NCI-H2107 treated with DMSO at 0.1 percent for 48 hours (cell line): Measurements from ENCODE around the gene PTPRA.
A peak's percentile ranks its signal among the peaks of the same experiment; 100 is the strongest.
"Not testable (repeated sequence)": the region's sequence is repeated elsewhere in the genome, so short reads cannot be mapped to it uniquely, and the experiment has no call there.

ENCODE experiments used
- DNase-seq: peaks from one replicate; lab custom pipeline; 2025; ENCODE audit not compliant: unreplicated experiment; lab: John Stamatoyannopoulos, UW

Gene PTPRA, protein sequence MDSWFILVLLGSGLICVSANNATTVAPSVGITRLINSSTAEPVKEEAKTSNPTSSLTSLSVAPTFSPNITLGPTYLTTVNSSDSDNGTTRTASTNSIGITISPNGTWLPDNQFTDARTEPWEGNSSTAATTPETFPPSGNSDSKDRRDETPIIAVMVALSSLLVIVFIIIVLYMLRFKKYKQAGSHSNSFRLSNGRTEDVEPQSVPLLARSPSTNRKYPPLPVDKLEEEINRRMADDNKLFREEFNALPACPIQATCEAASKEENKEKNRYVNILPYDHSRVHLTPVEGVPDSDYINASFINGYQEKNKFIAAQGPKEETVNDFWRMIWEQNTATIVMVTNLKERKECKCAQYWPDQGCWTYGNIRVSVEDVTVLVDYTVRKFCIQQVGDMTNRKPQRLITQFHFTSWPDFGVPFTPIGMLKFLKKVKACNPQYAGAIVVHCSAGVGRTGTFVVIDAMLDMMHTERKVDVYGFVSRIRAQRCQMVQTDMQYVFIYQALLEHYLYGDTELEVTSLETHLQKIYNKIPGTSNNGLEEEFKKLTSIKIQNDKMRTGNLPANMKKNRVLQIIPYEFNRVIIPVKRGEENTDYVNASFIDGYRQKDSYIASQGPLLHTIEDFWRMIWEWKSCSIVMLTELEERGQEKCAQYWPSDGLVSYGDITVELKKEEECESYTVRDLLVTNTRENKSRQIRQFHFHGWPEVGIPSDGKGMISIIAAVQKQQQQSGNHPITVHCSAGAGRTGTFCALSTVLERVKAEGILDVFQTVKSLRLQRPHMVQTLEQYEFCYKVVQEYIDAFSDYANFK

DNA sequence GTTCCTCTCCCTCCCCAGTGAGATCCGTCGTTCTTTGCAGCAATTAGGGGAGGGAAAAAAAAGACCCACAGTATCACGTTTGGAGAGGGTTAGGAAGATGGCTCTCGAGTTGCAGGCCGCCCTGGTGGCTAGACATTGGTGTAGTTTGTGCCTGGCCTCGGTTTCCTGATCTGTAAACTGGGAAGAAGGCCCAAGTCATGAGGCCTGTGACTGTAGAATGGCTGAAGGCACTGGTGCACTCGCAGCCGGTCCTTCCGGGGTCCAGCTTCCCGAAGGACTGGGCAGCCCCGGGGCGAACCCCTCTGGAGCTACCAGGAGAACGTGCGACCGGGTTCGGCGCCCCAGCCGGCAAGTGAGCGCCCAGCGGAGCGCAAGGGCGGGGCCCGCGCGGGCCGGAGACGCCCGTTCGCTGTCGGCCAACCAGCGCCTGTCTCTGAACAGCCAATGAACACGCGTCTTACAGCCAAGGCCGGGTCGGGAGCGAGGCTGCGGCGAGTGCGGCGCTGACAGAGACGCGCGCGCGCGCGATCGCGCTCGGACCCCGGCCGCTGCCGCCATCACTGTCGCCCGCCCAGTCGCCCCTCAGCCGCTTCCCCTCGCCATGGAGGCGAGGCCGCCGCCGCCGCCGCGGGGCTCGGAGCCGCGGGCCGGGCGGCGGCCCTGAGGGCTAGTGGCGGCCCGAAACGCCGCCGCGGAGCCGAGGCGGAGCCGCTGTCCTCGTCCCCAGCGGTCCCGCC is at the start of gene PTPRA:
Gene PTPRA (plus strand): TSS at position 472 of the 737 bp plus-strand sequence. CDS start 90,797 bp downstream, outside the sequence.
- peak; percentile 24 for DNase-seq

DNA sequence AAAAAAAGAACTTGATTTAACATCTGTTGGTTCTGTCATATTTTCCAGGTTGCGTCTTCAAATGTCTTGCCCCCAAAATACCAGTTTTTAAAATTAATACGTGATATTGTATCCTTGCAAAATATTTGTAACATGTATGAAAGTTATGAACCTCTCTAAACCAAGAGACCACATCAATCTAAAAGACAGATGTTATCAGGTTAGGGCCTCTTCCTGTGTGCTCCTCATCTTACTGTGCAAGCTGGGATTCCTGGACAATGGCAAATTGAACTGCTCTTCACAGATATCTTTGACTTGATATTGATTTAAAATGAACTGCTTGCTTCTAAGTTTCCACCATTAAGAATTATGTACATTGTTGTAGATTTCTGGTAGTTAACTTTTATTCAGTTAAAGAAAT is 47.5 kb upstream of the PTPRA start:
- no peak for DNase-seq

DNA sequence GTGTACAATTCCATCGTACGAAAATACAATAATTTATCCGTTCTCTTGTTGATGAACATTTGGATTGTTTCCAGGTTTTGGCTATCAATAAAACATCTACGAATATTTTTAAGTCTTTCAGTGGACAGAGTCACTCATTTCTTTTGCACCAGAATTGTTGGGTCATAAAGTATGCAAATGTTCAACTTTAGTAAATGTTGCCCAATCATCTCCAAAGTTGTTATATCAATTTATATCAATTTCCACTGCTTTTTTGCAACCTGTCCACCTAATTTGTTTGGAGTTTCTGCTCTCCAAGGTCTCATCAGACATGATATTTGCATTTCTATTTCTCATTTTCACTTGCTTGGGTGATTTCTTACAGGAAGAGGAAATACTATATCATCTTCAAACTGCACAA is 46.6 kb upstream of the PTPRA start:
- no peak for DNase-seq

DNA sequence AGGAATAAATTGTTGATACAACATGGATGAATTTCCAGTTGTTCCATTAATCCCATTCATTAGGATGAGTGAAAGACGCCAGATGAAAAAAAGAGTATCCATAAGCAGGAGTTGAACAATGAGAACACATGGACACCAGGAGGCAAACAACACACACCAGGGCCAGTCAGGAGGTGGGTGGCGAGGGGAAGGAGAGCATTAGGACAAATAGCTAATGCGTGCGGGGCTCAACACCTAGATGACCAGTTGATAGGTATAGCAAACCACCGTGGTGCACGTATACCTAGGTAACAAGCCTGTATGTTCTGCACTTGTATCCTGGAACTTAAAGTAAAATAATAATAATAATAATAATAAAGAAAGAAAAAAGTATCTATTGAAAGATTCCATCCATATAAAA is 43.9 kb upstream of the PTPRA start:
- no peak for DNase-seq

DNA sequence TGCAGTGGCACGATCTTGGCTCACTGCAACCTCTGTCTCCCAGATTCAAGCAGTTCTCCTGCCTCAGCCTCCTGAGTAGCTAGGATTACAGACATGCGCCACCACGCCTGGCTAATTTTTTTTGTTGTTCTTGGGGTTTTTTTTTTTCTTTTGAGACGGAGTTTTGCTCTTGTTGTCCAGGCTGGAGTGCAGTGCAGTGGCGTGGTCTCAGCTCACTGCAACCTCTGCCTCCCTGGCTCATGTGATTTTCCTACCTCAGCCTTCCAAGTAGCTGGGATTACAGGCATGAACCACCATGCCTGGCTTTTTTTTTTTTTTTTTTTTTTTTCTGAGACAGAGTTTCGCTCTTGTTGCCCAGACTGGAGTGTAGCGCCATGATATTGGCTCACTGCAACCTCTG is 42.1 kb upstream of the PTPRA start:
- not testable (repeated sequence) for DNase-seq

DNA sequence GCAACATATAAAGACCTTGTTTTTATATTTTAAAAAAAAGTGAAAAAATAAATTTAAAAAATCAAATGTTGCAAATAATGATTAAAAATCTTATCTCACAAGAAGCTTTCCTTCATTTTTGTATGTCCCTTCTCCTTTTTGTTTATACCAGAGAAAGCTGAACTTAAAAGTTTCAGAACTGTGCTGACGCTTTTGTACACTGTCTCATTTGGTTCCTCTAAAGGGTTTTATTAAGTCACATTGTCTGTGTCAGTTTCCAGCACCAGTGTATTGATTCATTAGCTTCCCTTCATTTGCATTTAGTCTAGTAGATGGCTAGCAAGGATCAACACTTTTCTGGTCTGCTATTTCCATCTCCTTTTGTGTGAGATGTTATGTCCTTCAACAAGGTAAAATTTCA is 39.5 kb upstream of the PTPRA start:
- DNase-seq, result no peak

DNA sequence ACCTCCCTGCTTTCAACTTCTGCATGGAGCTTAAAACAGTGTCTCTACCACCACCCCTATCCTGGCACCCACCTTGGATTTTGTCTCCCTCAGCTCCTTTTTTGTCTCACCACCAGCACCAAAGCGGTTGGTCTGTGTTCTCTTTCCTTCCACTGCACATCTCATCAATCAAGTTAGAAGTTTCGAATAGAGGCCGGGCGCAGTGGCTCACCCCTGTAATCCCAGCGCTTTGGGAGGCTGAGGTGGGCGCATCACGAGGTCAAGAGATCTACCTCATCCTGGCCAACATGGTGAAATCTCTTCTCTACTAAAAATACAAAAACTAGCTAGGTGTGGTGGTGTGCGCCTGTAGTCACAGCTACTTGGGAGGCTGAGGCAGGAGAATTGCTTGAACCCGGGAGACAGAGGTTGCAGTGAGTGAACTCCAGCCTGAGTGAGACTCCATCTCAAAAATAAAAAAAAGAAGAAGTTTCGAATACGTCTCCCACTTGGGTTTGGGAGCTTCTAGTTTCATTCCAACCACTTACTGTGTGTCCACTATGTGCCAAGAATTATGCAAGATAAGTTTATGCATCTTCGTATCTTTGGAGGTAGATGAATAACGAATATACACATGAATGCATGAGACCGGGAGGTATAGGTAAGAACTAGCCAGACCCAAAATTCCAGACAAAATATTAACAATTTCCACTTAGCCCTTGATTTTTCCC is 38.7 kb upstream of the PTPRA start:
- no peak for DNase-seq

DNA sequence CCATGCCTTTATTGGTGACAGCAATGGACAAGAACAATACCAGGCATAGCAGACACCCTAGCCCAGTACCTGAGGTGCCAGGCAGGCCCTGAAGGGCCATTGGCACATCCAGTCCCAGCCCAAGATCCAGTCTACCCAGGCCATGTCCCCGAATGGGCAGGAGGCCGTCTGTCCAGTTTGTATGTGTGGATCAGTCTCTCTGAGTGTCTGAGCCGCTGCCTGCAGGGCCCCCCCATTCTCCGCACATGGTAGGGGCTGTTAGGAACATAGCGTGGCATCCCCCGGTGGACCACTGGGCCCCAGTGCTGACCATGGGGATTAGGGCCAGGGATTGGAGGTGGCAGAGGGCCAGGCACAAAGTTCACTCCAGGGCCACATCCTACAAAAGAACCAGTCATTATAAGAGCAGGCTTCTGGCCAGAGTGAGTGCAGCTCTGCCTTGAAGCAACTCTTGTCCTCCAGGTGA is 37.9 kb upstream of the PTPRA start:
- no peak for DNase-seq

DNA sequence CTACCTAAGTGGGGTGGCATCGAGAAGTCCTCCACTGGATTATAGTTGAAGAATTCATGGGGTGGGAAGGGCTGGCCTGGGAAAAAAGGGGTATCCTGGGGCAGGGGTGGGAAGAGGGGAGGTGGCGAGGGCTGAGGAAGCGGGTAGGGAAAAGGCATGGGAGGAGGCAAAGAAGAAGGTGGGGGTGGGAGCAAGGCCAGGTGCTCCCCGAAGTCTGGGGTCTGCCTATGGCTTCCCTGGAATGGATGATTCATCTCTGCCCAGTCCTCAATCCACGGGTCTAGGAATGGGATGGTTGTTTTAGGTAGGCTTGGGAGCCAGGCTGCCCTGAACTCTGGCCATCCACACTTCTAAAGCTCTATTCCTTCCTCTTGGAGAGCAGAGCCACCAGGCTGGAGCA is 37.2 kb upstream of the PTPRA start:
- DNase-seq, result no peak

DNA sequence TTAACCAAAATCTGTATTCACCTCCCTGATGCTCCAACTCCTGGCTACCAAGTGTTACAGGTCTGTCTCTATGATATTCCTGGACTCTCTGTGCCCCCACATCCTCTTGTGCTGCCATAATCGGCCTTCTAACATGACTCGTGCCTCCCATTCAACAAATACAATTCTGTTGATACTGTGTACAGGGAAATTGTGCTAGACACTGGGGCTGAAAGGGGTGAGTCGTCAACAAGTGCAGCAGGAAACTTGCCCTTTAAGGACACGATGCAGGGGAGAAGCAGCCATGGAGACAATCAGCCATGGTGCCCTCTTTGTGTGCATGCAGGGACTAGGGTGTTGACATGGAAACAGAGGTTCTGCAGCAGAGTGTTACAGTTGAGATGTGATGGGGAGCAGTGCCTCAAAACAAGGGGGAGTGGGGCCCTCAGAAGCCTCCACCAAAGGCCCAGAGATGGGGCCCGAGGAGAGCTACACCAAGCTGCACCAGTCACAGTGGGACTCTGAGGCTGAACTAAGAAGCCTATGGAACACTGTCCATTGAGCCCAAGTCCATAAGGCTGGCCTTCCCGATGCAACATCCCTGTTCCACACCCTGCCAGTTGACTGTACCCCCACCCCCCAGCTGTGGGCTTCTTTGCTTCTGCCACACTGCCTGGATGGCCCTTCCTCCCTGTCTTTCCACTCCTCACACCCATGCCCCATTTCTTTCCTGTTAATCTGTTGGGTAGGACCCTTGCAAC is 35.9 kb upstream of the PTPRA start:
- DNase-seq, result no peak

DNA sequence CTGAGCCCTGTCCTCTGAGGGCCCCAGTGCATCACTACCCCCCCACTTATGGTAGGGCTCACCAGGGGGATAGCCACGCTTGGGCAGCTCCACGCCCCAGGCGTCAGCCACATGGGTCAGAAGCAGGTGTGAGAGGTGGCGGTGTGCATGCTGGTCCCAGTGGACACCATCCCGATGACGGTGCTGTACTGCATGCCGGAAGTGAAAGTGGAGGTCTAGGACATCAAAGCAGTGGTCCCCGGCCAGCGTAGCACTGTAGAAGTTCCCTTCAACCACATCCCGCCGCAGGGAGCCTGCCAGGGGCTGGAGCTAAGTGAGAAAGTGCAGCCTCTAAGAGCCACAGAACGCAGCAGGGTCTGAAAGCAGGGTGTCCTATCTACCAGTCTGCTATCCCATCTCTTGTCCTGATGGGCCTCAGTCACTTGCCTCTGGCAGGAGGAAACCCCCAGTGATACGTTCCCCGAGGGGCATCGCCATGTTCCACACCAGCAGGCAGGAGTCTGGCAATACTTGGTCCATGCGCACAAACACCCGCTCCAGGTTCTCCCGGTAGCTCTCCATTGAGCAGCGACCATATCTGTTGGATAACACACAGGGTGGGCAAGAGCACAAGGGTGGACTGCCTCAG is 35.0 kb upstream of the PTPRA start:
- no peak for DNase-seq

DNA sequence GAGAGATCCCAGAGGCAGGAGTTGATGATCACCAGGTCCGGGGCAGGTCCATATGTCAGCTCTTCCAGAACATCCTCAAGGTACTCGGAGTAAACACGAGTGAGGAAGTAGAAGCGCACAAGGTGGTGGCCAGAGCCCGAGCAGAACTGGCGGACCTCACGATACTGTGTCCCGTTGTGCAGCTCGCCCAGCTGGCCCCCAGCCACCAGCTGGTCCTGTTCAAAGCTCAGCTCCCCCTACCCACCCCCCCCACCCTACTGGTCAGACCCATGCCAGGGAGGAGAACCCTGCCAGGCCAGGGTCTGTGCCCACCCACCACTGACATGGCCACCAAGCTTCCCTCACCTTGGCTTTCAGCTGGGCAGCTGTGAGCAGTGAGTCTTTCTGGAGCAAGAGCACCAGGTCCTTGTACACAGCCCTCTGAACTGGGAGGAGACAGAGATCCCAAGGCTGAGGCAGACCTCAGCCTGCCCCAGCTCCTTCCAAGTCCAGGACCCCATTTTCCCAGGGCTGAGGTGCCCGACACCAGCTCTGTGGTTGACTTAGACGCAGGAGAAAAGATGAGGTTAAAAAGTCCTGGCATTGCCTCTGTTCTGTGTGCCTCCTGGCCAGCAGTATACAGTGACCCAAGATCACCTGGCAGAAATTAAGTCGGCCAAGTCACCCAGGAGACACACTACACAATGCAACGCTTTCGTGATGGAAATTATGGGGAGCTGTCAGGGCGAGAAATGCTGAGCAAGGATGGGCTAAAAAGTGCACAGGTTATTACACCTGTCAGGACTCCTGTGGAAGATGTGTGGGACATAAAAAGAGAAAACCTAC is 34.2 kb upstream of the PTPRA start:
- no peak for DNase-seq

DNA sequence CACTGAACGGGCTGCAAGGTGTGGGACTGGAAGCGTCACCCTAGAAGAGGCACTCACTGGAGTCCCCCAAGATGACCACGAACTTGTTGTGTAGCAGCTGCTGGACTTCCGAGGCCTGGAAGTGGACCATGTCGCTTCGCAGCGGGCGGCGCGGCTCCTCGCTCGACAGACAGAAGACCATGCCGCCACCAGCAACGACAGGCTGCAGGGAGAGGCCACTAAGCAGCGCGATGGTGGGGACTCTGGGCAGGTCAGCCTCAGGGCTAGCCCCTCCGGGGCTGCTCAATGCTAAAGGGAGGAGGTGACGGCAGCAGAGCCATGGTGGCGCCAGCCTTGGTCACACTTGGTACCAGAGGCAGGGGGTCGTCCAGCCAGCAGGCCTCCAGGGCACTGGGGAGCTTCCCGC is 33.5 kb upstream of the PTPRA start:
- no peak for DNase-seq

DNA sequence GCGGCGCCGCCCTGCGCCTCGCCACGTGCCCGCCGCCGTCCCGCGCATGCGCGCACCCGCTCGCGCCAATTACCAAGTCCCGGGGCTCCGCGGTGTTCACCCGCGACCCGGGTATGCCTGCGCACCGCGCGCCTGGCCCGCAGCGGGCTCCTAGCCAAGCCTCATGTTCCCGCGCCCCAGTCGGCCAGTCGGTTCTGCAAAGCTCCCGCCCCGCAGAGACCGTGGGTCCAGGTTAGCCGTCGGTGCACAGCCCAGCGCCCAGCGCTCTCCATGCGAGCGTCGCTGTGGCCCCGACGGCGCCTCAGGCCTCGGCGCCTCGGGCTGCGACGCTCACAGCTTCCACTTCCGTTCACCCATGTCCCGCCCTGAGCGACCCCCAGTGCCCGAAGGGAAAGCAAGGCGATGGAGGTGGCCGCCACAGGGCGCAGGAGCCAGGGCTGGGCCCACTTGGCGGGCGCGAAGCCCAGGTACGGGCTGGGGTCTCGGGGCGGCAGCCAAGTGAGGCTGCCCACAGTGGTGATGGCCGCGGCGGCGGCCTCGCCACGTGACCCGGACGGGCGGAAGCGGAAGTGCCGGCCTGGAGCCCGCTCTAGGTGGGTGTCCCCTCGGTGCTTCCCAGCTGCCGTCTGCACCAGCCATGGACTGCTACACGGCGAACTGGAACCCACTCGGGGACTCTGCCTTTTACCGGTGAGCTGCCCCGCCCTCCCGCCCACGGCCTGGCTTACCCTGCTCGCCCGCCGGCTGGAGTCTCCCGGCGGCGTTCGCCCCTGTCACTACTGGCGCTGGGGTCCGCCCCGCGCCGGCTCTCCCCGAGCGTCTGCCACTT is 32.9 kb upstream of the PTPRA start, which contains the start of the genes PCED1A and VPS16:
Gene PCED1A (minus strand): TSS at position 518 of the 829 bp plus-strand sequence. CDS start 743 bp downstream, outside the sequence.
Gene VPS16 (plus strand): TSS at position 608 of the 829 bp plus-strand sequence. CDS start 30 bp downstream, at position 638.
- DNase-seq, result peak; percentile 14

DNA sequence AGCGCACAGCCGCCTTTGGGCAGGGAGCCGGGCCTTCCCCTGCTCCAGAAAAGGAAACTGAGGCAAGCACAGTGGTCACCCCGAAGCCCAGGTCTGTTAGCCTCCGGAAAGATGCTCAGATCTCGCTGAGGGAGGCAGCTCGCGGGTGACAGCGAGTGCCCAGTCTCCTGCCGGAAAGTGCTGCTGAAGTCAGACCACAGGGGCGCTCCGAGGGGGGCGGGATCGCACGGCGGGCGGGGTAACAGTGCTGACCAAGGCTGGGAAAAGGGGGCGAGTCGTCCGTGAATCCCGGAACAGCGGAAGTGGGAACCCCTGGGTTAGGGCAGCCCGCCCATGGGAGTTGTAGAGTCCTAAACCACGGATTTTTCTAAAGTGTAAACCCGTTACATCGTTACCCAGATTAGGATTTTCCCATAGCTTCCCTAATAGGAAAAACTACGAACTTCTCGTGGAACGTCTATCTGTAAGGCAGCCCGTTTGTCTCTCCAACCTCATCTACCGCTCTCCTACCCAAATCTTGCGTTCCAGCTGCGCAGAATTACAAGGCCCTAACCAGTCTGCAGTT is 32.2 kb upstream of the PTPRA start:
- no peak for DNase-seq

DNA sequence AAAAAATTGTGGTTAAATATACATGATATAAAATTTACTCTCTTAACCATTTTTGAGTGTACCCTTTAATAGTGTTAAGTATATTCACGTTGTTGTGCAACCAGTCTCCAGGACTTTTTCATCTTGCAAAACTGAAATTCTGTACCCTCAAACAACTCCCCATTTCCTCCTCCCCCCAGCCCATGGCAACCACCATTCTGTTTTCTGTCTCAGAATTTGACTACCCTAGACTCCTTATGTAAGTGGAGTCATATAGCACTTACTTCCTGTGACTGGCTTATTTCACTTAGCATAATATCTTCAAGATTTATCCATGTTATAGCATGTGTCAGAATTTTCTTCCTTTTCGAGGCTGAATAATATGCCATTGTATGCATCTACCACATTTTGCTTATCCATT is 27.7 kb upstream of the PTPRA start:
- no peak for DNase-seq

DNA sequence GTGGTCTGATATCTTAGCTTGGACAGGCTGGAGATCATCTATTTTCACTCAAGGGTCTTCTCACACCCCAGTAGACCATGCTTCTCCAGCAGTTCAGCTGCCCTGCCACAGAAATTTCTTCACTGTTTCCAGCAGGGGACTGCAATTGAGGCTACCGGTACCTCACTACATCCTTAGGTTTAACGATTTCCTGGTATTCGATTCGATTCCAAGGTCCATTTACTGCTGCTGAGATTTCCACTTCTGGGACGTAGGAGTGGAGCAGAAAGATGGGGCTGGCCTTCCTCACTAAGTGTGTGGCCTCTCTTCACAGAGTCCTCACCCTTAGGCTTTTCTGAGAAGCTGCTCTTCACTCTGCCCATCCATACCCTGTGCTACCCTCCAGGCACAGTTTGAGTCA is 26.6 kb upstream of the PTPRA start:
- no peak for DNase-seq
